Left lung (tissue), 10 donors: Measurements from ENCODE around the gene MTHFSD. TPM values are rescaled to one million over a fixed set of nuclear protein-coding genes. Genes with fewer than 3 reads are reported as not detected.

Experiments used
- ATAC-seq: fragments of 200-7000 bp; cut with Tn5 transposase; one replicate; pipeline ENCODE4 v1.9.1; 2020; ENCODE audit warnings: moderate library complexity
- DNase-seq, 4 donors: peaks; one replicate each; pipeline ENCODE4 v3.0.0-alpha.2; 2013 to 2020
- H3K27ac ChIP-seq, 2 donors: fragments of 200-600 bp; sonication (generic) in 1 of 2; one replicate each; pipeline versions ENCODE4 v1.5.0 to v1.8.0; 2020 to 2021
- H3K27me3 ChIP-seq, 2 donors: fragments of 200-600 bp; sonication (generic) in 1 of 2; one replicate each; pipeline versions ENCODE4 v1.5.0 to v1.8.0; 2020 to 2021
- H3K36me3 ChIP-seq, 2 donors: fragments of 200-600 bp; sonication (generic) in 1 of 2; one replicate each; pipeline versions ENCODE4 v1.5.0 to v1.8.0; 2020 to 2021
- H3K4me1 ChIP-seq, 2 donors: fragments of 200-600 bp; one replicate each; pipeline ENCODE4 v1.8.0; 2021
- H3K4me3 ChIP-seq, 2 donors: fragments of 200-600 bp; sonication (generic) in 1 of 2; one replicate each; pipeline versions ENCODE4 v1.5.0 to v1.8.0; 2020 to 2021; ENCODE audit warnings: mild to moderate bottlenecking in 1 of 2
- H3K9me3 ChIP-seq, 2 donors: fragments of 200-600 bp; sonication (generic) in 1 of 2; one replicate each; pipeline versions ENCODE4 v1.5.0 to v1.8.0; 2020 to 2021
- CTCF ChIP-seq, 2 donors: fragments of 200-600 bp; sonication (generic) in 1 of 2; IDR thresholded peaks; one replicate each; pipeline versions ENCODE4 v1.5.0 to v1.8.0; 2021; ENCODE audit warnings: antibody characterized with exemption in 2 of 2
- intact Hi-C, 2 donors: fragments of 100-400 bp; cut with DNase I; formaldehyde crosslinking; loops; one replicate each; pipeline versions ENCODE4 v1.11.2 to v1.14.2; 2022
- polyA plus RNA-seq, 6 donors: library from polyadenylated mRNA; unstranded; fragments of 120-200 nt; gene quantifications; one replicate each; pipeline ENCODE4 v1.2.1, GENCODE V29; 2013; ENCODE audit not compliant: insufficient read length in 6 of 6
- total RNA-seq, 2 donors: library from RNA; stranded (reverse); fragmentation: NEBNext Ultra II Directional; extraction: Animal tissue kit (Norgen Biotek cat#: 25700); gene quantifications; one replicate each; pipeline ENCODE4 v1.2.1, GENCODE V29; 2021
- donor health status: DM: no; HTN: yes; CAD: no.
- donor health status: DM: no; HTN: no; CAD: no.

MTHFSD gene
- total and polyA plus RNA-seq, 8 donors: 19.7 to 32.5 (median 28.5) TPM

- Histone ChIP-seq H3K4me3 (no peak within 1 kb of the TSS), H3K36me3 (no peaks in the 10 kb centered on the region), H3K27me3 (peaks cover 79 to 100% of the 10 kb centered on the region in 2 donors), H3K4me1 (peaks cover 0 to 30% of the 10 kb centered on the region in 2 donors), H3K9me3 (no peaks in the 10 kb centered on the region), H3K27ac (no peak within 1 kb of the TSS)
- peak; percentile 46 for ATAC-seq
- no peak for TF ChIP-seq CTCF (IDR thresholded peaks at IDR 0.05)
- DNase-seq: peak; percentile 65 to 93 (median 84)
- intact Hi-C loops: no loop called here
Measured at GRCh38 chr16:86566601-86566965, 11.5 kb upstream of the MTHFSD start, which contains the start of gene FOXC2. Gene FOXC2, plus strand, starts transcription at chr16:86566829. Its CDS starts 507 bp downstream, at chr16:86567336.

GRCh38 chr16:86565644-86566511 lies 10.8 kb upstream of the MTHFSD start:
- peaks cover 76 to 100% of the 10 kb centered on the region in 2 donors for H3K27me3 ChIP-seq
- no peak for TF ChIP-seq CTCF (IDR thresholded peaks at IDR 0.05)
- no peaks in the 10 kb centered on the region for H3K36me3 ChIP-seq
- no peaks in the 10 kb centered on the region for H3K9me3 ChIP-seq
- H3K4me3 ChIP-seq: no peak overlapping the region
- no peak overlapping the region for H3K27ac ChIP-seq
- peaks cover 0 to 30% of the 10 kb centered on the region in 2 donors for H3K4me1 ChIP-seq
- ATAC-seq (no peak), DNase-seq (peak in 1 of 4 donors; percentile 76)
- intact Hi-C loops: no loop called here

GRCh38 chr16:86565181-86565631 lies 10.2 kb upstream of the MTHFSD start:
- H3K27ac ChIP-seq: no peak overlapping the region
- H3K4me1 ChIP-seq: peaks cover 0 to 30% of the 10 kb centered on the region in 2 donors
- intact Hi-C loops: no loop called here
- ATAC-seq: no peak
- no peaks in the 10 kb centered on the region for H3K9me3 ChIP-seq
- peaks cover 69 to 95% of the 10 kb centered on the region in 2 donors for H3K27me3 ChIP-seq
- H3K36me3 ChIP-seq: no peaks in the 10 kb centered on the region
- no peak for DNase-seq
- H3K4me3 ChIP-seq: no peak overlapping the region
- TF ChIP-seq CTCF (IDR thresholded peaks at IDR 0.05): no peak

GRCh38 chr16:86563469-86564345 lies 8.7 kb upstream of the MTHFSD start:
- Histone ChIP-seq H3K36me3 (no peaks in the 10 kb centered on the region), H3K27me3 (peaks cover 54 to 94% of the 10 kb centered on the region in 2 donors), H3K4me3 (no peak overlapping the region), H3K4me1 (peaks cover 0 to 30% of the 10 kb centered on the region in 2 donors), H3K9me3 (no peaks in the 10 kb centered on the region), H3K27ac (no peak overlapping the region)
- intact Hi-C loops: loop anchor here in 1 of 2 donors (5.0 kb wide), 2 partner anchors 499 to 714 kb away; no protein-coding TSS in a partner anchor
- ATAC-seq (peak; percentile 100), DNase-seq (peak; percentile 80 to 92 (median 88))
- peak; percentile 98 to 100 for TF ChIP-seq CTCF (IDR thresholded peaks at IDR 0.05)
